ENCODE measurements around the gene NRXN3.

Gene NRXN3

GRCh38 chr14:79631276-79631675 lies 1461.1 kb downstream of the NRXN3 start:
- DNase-seq (ENCODE audit: low read depth), result no peak

- no peak for DNase-seq (ENCODE audit: low read depth)
Measured at GRCh38 chr14:79638672-79639266, 1468.6 kb downstream of the NRXN3 start.

GRCh38 chr14:79639613-79640012 lies 1469.4 kb downstream of the NRXN3 start:
- DNase-seq (ENCODE audit: low read depth), result no peak

- no peak for DNase-seq (ENCODE audit: low read depth)
Measured at GRCh38 chr14:79641371-79641770, 1471.2 kb downstream of the NRXN3 start.

- no peak for DNase-seq (ENCODE audit: low read depth)
Measured at GRCh38 chr14:79643132-79643531, 1473.0 kb downstream of the NRXN3 start.

- DNase-seq (ENCODE audit: low read depth), result no peak
Measured at GRCh38 chr14:79645753-79646362, 1475.7 kb downstream of the NRXN3 start.

GRCh38 chr14:79649856-79650255 lies 1479.7 kb downstream of the NRXN3 start:
- no peak for DNase-seq (ENCODE audit: low read depth)

GRCh38 chr14:79652513-79653307 lies 1482.5 kb downstream of the NRXN3 start:
- no peak for DNase-seq (ENCODE audit: low read depth)

GRCh38 chr14:79656056-79656455 lies 1485.9 kb downstream of the NRXN3 start:
- DNase-seq (ENCODE audit: low read depth), result no peak

GRCh38 chr14:79656496-79656895 lies 1486.3 kb downstream of the NRXN3 start:
- no peak for DNase-seq (ENCODE audit: low read depth)

- no peak for DNase-seq (ENCODE audit: low read depth)
Measured at GRCh38 chr14:79658221-79658620, 1488.0 kb downstream of the NRXN3 start.

- DNase-seq (ENCODE audit: low read depth), result no peak
Measured at GRCh38 chr14:79658769-79659168, 1488.6 kb downstream of the NRXN3 start.

GRCh38 chr14:79660053-79660939 lies 1490.1 kb downstream of the NRXN3 start:
- no peak for DNase-seq (ENCODE audit: low read depth)

- DNase-seq (ENCODE audit: low read depth), result no peak
Measured at GRCh38 chr14:79661752-79662151, 1491.6 kb downstream of the NRXN3 start.

GRCh38 chr14:79663453-79663852 lies 1493.3 kb downstream of the NRXN3 start:
- DNase-seq (ENCODE audit: low read depth), result no peak

GRCh38 chr14:79665556-79665955 lies 1495.4 kb downstream of the NRXN3 start:
- no peak for DNase-seq (ENCODE audit: low read depth)

GRCh38 chr14:79668951-79669350 lies 1498.8 kb downstream of the NRXN3 start:
- no peak for DNase-seq (ENCODE audit: low read depth)

- DNase-seq (ENCODE audit: low read depth), result no peak
Measured at GRCh38 chr14:79670811-79671210, 1500.6 kb downstream of the NRXN3 start.

GRCh38 chr14:79680087-79680486 lies 1509.9 kb downstream of the NRXN3 start:
- DNase-seq (ENCODE audit: low read depth), result no peak

GRCh38 chr14:79686196-79686595 lies 1516.0 kb downstream of the NRXN3 start:
- no peak for DNase-seq (ENCODE audit: low read depth)

- no peak for DNase-seq (ENCODE audit: low read depth)
Measured at GRCh38 chr14:79690960-79691359, 1520.8 kb downstream of the NRXN3 start.

- DNase-seq (ENCODE audit: low read depth), result no peak
Measured at GRCh38 chr14:79693935-79694334, 1523.8 kb downstream of the NRXN3 start.
